Pons (tissue), 1 donor: ENCODE results near the gene CALML4.
"Not testable (repeated sequence)": the region's sequence is repeated elsewhere in the genome, so short reads cannot be mapped to it uniquely, and the experiment has no call there.

Experiments used
- DNase-seq: peaks from one replicate; pipeline ENCODE4 v3.0.0-alpha.2; 2016; ENCODE audit warnings: low spot score

Gene CALML4

DNA sequence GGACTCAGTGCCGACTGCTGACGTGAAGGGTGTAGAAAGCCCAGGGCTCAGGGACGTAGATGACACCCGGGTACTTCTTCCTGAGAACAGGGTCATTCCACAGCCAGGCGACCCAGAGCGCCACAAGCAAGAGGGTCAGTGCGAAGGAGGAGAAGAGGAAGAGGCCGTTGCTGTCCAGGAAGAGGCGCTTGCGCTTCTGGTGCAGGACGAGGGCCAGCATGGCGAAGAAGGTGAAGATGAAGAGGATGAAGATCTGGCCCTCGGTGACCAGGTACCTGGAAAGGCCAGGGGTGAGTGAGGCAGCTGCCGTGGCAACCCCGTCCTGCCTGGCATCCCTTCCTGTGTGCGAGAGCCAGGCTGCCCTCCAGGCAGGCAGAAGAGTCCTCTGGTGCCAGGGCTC lies 3.0 kb upstream of the CALML4 start:
- DNase-seq, result no peak

- no peak for DNase-seq
Measured at GRCh38 chr15:68207176-68207935, 2.2 kb upstream of the CALML4 start.

- no peak for DNase-seq
Measured at GRCh38 chr15:68206711-68207151, 1.6 kb upstream of the CALML4 start.

DNA sequence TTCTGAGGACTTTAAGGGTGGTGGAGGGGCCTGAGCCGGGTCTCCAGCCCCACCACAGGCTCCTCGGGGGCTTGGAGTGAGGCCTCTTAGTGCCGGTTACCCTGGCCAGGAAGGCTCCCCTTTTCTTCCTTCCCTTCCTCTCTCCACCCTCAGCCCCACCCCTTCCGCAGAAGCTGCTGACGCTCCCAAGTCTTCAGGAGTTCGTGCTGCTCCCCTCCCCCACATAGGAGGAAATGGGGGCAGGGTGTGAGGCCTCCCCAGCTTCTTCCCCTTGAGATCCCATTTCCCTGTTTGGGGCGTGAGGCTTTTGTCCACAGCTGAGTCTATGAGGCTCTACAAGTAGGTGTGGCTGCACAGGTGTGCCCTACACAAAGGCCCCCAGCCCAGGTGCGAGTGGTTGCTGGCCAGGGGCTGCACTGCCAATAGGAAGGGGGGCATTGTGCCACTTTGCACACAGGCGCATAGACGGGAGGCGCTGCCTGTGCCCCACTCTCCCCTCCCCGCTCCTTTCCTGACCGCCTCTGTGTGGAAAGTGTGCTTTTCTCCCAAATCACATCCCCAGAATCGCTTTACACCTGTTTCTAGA lies 915 bp upstream of the CALML4 start:
- DNase-seq, result peak; percentile 71

DNA sequence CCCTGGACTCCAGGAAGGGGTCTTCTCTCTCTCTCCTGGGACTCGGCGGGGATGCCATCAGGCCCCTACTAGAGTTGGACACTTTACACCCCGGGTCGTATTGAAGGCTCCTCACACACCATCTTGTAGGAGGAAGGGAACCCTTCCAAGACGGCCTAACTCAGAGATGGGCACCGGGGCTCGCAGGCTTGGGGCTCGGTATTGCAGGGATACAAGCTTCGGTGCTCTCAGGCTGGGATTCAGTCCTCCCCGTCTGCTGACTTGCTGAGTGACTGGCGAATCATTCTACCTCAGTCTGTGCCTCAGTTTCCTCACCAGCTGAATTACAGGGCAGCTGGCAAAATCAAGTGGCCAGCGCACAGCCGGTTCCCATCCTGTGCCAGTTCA lies 419 bp upstream of the CALML4 start:
- DNase-seq, result no peak

DNA sequence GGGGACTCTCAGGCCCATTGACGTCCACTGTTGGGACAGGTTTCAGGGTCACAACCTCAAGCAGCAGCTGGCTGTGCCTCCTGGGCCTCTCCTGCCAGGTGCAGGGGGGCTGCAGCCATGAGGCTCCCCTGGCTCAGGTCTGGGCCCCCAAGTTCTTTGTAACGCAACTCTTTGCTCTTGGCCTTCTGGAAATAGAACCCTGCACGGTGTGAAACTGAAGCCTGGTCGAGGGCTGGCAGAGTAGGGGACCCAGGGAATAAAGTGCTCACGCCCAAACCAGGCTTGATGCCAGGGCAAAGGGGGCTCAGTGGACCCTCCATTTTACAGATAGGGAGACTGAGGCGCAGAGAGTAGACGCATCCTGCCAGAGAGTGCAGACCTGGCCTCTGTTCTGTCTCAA lies 771 bp downstream of the CALML4 start:
- no peak for DNase-seq

- DNase-seq, result no peak
Measured at GRCh38 chr15:68203956-68204355, 1.2 kb downstream of the CALML4 start.

DNA sequence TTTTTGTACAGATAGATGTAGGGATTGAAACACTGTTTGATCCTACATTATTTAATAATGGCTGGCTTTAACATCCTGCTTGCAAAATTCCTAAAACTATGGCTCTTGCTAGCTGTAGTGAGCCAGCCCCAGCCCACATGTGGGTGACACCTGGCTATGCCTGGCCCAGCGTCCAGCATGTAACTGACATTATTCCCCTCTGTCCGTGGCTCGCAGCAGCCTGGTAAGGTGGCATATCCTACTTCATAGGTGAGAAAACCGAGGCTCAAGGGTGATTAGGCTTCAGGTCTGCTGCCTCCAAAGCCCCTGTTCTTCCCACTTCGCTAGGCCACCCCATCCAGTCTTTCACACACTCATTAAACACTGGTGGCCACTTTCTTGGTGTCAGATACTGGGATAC lies 1.6 kb downstream of the CALML4 start:
- DNase-seq, result no peak

GRCh38 chr15:68202994-68203393 lies 2.1 kb downstream of the CALML4 start:
- not testable (repeated sequence) for DNase-seq

DNA sequence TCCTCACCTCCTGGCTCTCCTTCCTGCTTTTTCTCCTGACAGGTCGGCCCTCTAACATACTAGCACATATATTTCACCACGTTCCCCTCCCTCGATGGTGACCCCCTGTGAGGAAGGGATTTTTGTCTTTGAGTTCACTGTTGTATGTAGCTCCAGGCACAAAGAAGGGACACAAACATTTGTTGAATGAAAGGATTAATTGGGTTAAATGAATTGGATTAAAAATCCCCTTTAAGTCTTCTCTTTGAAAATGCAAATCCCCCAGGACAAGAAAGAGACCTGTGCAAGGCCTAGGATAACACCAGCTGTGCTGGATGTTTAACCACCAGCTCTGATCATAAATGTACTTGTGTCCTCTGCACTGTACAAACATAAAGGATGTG lies 3.3 kb downstream of the CALML4 start:
- no peak for DNase-seq

GRCh38 chr15:68201153-68201878 lies 3.8 kb downstream of the CALML4 start:
- no peak for DNase-seq

DNA sequence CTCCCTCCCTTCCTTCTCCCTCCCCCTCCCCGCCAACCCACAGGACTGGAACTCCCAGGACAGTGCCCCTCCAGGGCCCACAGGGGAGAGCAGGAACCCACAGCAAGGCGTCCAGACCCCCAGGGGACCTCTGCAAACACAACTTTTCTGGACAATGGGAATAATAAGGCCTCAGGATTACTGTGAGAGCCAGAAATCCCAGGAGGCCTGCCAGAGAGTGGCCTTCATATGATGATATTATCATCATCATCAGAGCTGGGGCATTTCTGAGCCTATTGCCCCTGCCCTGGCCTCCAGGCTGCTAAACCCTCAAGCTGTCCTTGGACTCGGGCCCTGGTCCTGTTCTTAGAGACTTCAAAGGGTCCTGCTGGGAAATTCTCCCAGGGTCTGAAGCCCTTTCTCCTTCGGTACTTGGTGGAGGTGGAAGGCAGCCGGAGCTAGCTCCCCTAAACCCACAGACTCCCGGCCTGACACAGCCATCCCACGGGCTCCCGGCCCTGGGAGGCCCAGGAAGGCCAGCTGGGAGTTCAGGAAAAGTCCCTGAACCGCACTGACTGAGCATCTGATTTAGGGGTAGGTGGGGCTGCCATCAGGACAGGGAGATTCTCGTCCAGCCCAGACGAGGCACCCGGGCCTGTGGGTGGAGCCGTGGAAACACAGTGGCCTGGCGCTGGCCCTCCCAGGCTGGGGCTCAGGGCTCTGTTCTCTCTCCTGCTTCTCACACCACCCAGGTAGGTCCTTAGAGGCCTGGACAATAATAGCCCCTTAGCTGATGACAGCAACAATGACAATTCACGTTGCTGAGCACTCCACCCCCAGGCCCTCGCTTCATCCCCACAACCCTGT lies 4.9 kb downstream of the CALML4 start:
- DNase-seq, result no peak

GRCh38 chr15:68199340-68199739 lies 5.8 kb downstream of the CALML4 start:
- DNase-seq, result no peak

- DNase-seq, result no peak
Measured at GRCh38 chr15:68197661-68198437, 7.3 kb downstream of the CALML4 start.

DNA sequence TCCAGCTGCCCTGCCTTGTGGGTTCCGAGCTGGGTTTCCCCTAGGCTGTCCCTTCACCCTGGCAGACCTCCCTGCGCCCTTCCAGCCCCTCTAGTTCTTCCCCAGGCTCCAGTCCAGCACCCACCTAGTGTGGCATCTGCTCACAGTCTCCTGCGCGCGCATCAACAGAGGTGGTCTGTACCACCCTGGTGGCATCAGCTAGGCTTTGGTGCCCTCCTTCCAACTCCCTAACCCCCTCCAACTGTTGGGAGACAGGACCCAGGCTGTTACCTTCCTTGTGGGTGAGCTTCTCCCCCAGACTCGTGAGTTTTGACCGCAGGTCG lies 8.0 kb downstream of the CALML4 start:
- no peak for DNase-seq

GRCh38 chr15:68196445-68197169 lies 8.5 kb downstream of the CALML4 start:
- DNase-seq, result no peak

DNA sequence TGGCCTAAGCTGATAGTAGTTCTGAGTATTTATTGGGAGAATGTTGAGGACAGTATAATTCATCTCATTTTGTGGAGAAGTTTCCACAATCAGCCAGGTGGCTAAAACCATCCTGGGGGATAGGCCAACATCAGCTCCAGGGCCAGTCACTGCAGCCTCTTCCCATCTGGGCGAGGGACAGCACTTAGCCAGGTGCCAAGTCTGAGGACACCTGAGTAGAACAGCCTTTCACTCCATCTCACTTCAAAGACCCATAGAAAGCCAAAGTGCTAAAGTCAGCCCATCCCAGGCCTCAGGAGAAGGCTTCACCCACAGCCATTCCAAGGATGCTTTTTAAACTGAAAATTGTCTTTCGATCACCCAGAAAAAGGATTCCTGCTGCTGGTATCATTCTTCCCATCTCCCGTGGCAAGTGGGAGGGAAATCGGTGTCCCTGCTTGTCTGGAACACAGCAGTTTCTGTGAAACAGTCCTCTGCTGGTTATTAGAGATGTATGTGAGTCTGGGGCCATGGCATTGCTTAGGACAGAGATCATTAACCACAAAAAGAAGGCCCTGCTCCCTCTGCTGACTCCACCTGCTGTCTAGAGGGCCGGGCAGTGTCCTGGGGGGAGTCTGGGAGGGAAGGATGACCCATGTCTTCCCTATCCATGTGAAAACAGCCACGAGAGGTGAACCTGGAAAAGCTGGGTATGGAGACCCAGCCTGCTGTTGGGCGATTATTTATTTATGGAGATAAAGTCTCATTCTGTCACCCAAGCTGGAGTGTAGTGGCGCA lies 9.6 kb downstream of the CALML4 start:
- no peak for DNase-seq

DNA sequence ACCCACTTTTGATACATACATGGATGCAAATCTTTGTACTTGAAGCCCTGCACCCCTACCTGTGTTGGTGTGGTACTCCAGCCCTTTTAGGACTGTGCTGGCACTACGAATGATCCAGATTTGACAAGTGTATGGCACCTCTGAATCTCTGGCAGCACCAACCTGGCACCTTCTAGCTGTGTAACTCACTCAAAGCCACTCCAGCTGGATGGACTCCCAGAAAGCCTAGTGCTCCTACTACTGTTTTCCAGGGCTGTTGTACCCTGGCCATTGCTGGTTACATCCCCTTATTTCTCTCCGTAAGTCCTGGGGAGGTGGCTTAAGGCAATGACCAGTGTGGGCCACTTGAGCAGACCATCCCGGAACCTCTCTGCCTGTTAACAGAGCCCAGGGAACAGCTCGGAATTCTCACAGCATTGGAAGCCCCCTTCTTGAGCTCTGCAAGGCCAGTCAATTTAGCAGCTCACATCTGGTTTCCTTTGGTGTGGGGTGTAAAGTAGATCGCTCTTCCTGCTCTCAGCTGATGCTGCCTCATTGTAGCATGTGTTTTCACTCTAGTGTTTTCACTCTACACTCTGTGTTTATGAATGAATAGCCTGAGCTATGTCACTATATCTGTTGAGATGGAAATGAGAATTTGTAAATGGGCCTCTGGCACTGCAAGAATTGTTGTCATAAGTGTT lies 12.2 kb downstream of the CALML4 start:
- peak; percentile 62 for DNase-seq

DNA sequence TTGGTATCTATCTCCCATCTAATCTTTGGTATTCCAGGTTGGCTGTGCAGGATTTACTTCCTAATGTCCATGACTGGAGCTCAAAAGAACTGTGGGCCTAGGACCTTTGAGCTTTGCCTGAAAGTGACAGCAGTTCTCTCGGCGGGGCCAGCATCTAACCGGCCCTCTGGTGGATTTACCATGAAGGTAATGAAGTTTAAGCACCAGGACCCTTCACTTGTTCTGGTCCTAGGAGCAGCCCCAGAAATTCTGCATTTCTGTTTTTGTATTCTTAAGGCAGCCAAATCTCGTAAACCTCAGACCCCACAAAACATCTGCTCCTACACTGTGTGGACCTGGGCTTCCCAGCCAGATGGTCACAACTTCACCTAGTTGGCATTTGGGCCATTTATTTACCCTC lies 13.0 kb downstream of the CALML4 start:
- DNase-seq, result no peak

- no peak for DNase-seq
Measured at GRCh38 chr15:68191555-68191954, 13.6 kb downstream of the CALML4 start.
